Liver (tissue), 9 donors: ENCODE data around the gene TMPRSS5. TPM values are rescaled to one million over a fixed set of nuclear protein-coding genes. Genes with fewer than 3 reads are reported as not detected.

ENCODE experiments used
- DNase-seq: peaks from one replicate; pipeline ENCODE4 v3.0.0-alpha.2; 2017; ENCODE audit warnings: low spot score
- H3K27ac ChIP-seq, 2 donors: one replicate each; pipeline ENCODE4 v1.7.0; 2013; ENCODE audit warnings: inconsistent platforms in 2 of 2, low read length in 2 of 2, control low read depth in 1 of 2, low read depth in 1 of 2, mild to moderate bottlenecking in 1 of 2
- H3K27me3 ChIP-seq, 4 donors: one replicate each; pipeline versions ENCODE4 v1.6.1 to v1.7.0; 2013; ENCODE audit warnings: low read length in 3 of 4, inconsistent platforms in 1 of 4, mild to moderate bottlenecking in 1 of 4, moderate library complexity in 1 of 4; ENCODE audit not compliant: control insufficient read depth in 4 of 4, insufficient read depth in 4 of 4
- H3K36me3 ChIP-seq, 4 donors: one replicate each; pipeline versions ENCODE4 v1.6.1 to v1.7.0; 2013; ENCODE audit warnings: low read length in 3 of 4, mild to moderate bottlenecking in 3 of 4, low read depth in 1 of 4, moderate library complexity in 1 of 4; ENCODE audit not compliant: control insufficient read depth in 4 of 4, insufficient read depth in 3 of 4
- H3K4me1 ChIP-seq, 4 donors: one replicate each; pipeline versions ENCODE4 v1.6.1 to v1.7.0; 2013; ENCODE audit warnings: low read length in 3 of 4, mild to moderate bottlenecking in 3 of 4, moderate library complexity in 1 of 4; ENCODE audit not compliant: control insufficient read depth in 4 of 4, insufficient read depth in 4 of 4
- H3K4me3 ChIP-seq, 3 donors: one replicate each; pipeline versions ENCODE4 v1.6.1 to v1.7.0; 2013; ENCODE audit warnings: low read length in 3 of 3, control low read depth in 1 of 3, low read depth in 1 of 3, mild to moderate bottlenecking in 1 of 3
- H3K9ac ChIP-seq, 2 donors: one replicate each; pipeline ENCODE4 v1.7.0; 2013; ENCODE audit warnings: low read length in 2 of 2, mild to moderate bottlenecking in 2 of 2, moderate library complexity in 2 of 2, control low read depth in 1 of 2, low read depth in 1 of 2
- H3K9me3 ChIP-seq, 4 donors: one replicate each; pipeline versions ENCODE4 v1.6.1 to v1.7.0; 2013; ENCODE audit warnings: low read length in 3 of 4; ENCODE audit not compliant: control insufficient read depth in 4 of 4
- EGR1 ChIP-seq, 2 donors: IDR thresholded peaks; 2 replicates each; pipeline ENCODE4 v1.6.1; 2016 to 2018; ENCODE audit warnings: antibody characterized with exemption in 2 of 2, low read depth in 2 of 2
- FOXA1 ChIP-seq: IDR thresholded peaks from 2 replicates; pipeline ENCODE4 v1.6.1; 2016; ENCODE audit warnings: antibody characterized with exemption
- FOXA2 ChIP-seq: IDR thresholded peaks from 2 replicates; pipeline ENCODE4 v1.6.1; 2016; ENCODE audit warnings: antibody characterized with exemption
- GABPA ChIP-seq, 2 donors: IDR thresholded peaks in 1 of 2; conservative IDR thresholded peaks in 1 of 2; 2 replicates each; pipeline ENCODE4 v1.6.1; 2016; ENCODE audit warnings: antibody characterized with exemption in 2 of 2, mild to moderate bottlenecking in 1 of 2, moderate library complexity in 1 of 2
- HNF4G ChIP-seq: IDR thresholded peaks from 2 replicates; pipeline ENCODE4 v1.6.1; 2016; ENCODE audit warnings: antibody characterized with exemption
- JUND ChIP-seq, 2 donors: IDR thresholded peaks; 2 replicates each; pipeline ENCODE4 v1.6.1; 2016; ENCODE audit warnings: antibody characterized with exemption in 2 of 2
- NR2F2 ChIP-seq: IDR thresholded peaks from 2 replicates; pipeline ENCODE4 v1.6.1; 2016; ENCODE audit warnings: antibody characterized with exemption
- RAD21 ChIP-seq, 2 donors: IDR thresholded peaks; 2 replicates each; pipeline ENCODE4 v1.6.1; 2016; ENCODE audit warnings: antibody characterized with exemption in 2 of 2, mild to moderate bottlenecking in 2 of 2
- RXRA ChIP-seq, 2 donors: IDR thresholded peaks; 2 replicates each; pipeline ENCODE4 v1.6.1; 2017 to 2018; ENCODE audit warnings: antibody characterized with exemption in 2 of 2, mild to moderate bottlenecking in 1 of 2
- TAF1 ChIP-seq: conservative IDR thresholded peaks from 2 replicates; pipeline ENCODE4 v1.6.1; 2016; ENCODE audit warnings: antibody characterized with exemption, mild to moderate bottlenecking
- WGBS: extraction: QIAGEN DNeasy Blood & Tissue Kit; methylation state at CpG from one replicate; pipeline ENCODE4 v1.1.7; 2013; 5-methylcytosine and 5-hydroxymethylcytosine counted together
- polyA plus RNA-seq, 2 donors: library from polyadenylated mRNA; stranded (reverse) in 1 of 2; unstranded in 1 of 2; fragments of 200-250 nt in 1 of 2; fragments of >200 nt in 1 of 2; fragmentation: Nextera tagmentation in 1 of 2; extraction: Ambion mirVana in 1 of 2; gene quantifications; one replicate each; pipeline versions ENCODE4 v1.2.1 to v1.2.3, GENCODE V29; 2013 to 2015
- total RNA-seq, 2 donors: library from RNA; depleted of rRNA; stranded (reverse); fragments of >200 nt; gene quantifications; one replicate each; pipeline ENCODE4 v1.2.3, GENCODE V29; 2014
- TF ChIP-seq, protein P1 (sequence below): IDR thresholded peaks from 2 replicates; pipeline ENCODE4 v1.6.1; 2016; ENCODE audit warnings: antibody characterized with exemption
- TF ChIP-seq, protein P2 (sequence below): IDR thresholded peaks from 2 replicates; pipeline ENCODE4 v1.6.1; 2016; ENCODE audit warnings: antibody characterized with exemption
- TF ChIP-seq, protein P3 (sequence below): IDR thresholded peaks from 2 replicates; pipeline ENCODE4 v1.6.1; 2016; ENCODE audit warnings: antibody characterized with exemption
- donor health status: healthy.
- donor health status: healthy.
- donor health status: healthy.
- donor health status: healthy.
- donor health status: healthy.

Gene TMPRSS5
- total and polyA plus RNA-seq, 4 donors: 0.05 to 0.39 (median 0.17) TPM

DNA sequence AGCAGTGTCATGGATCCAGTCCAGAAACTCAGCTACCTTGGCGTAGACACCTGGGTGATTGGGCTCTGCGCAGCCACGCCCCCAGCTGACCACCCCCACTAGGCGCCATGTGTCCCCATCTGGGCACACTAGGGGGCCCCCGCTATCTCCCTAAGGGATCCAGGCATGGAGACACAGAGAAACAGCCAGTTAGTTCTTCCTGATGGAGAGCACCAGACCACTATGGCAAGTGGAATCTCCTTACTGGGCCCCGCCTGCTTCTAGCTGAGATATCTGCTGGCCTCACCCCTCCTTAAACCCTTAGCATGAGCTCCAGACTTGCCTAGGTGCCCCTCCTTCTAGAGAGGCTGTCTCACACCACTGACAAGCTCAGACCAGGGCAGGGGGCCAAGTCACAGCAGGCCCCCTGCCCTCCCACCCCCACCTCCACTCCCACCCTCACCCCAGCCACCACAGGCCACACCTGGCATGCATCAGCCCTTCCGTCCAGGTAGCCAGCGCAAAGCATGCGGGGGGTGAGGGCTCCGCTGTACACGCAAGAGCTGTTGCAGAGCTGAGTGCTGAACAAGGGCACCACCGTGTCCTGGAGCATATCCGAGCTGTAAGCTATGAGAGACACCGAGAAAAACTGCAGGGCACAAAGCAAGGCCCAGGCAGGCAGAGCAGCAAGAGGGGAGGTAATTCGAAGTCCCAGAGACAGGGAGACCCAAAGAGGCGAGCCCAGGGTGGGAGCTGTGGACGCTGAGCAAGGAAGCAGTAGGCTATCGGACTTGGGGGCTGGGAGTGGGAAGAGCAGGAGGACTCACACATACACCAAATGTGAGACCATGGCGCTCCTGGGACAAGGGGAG lies 16.1 kb downstream of the TMPRSS5 start:
- no peak overlapping the region for H3K9ac ChIP-seq
- TF ChIP-seq NR2F2 (no peak), JUND (IDR thresholded peaks at IDR 0.05) (no peak), RAD21 (IDR thresholded peaks at IDR 0.05) (no peak), FOXA2 (no peak), EGR1 (IDR thresholded peaks at IDR 0.05; ENCODE audit: low read depth in 2 of 2) (no peak), RXRA (IDR thresholded peaks at IDR 0.05) (no peak), GABPA (IDR thresholded peaks at IDR 0.05 in 1 of 2, conservative IDR thresholded peaks at IDR 0.05 in 1 of 2) (no peak), TAF1 (no peak)
- TF ChIP-seq, protein P1, sequence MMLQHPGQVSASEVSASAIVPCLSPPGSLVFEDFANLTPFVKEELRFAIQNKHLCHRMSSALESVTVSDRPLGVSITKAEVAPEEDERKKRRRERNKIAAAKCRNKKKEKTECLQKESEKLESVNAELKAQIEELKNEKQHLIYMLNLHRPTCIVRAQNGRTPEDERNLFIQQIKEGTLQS: no peak
- TF ChIP-seq, protein P2, sequence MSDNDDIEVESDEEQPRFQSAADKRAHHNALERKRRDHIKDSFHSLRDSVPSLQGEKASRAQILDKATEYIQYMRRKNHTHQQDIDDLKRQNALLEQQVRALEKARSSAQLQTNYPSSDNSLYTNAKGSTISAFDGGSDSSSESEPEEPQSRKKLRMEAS: no peak
- H3K9me3 ChIP-seq: no peaks in the 10 kb centered on the region
- DNase-seq: no peak
- WGBS: 96% methylated on average over 19 of the region's 19 CpGs
- H3K36me3 ChIP-seq: peaks cover 0 to 2% (median 0%) of the 10 kb centered on the region in 4 donors
- H3K27me3 ChIP-seq: no peaks in the 10 kb centered on the region
- no peak overlapping the region for H3K27ac ChIP-seq
- H3K4me1 ChIP-seq: no peaks in the 10 kb centered on the region
- no peak overlapping the region for H3K4me3 ChIP-seq

DNA sequence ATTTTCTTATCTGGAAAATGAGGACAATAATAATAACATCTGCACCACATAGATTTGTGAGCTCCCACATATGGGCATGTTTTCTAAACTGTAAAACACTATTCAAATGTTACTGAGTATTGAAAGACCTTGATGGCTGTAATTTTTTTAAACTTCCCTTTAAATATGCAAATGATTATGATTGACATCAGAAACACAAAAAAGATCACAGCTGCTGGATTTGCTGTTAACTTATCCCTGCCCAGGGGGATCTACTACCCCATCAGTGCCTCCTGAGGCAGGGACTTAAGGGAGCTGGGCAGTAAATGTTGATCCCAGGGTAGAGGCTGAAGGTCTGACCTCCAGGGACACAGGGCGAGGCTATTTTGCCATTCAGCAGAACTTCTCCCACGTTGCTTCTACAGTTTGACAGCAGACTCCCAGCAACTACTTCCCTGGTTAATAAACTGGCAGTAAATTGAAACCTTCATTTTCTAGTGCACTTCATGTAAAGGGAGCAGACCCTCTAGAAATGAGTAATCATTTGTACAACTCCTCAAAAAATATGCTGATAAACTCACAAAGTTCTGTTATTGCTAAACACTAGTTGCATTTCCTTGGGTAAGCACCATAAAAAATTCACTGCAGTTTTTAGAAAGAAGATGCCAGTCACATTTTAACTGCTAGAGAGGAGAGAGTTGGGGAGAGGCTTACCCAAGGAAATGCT lies 20.3 kb downstream of the TMPRSS5 start:
- Histone ChIP-seq H3K27ac (no peak overlapping the region), H3K4me3 (no peak overlapping the region), H3K36me3 (peaks cover 0 to 2% (median 0%) of the 10 kb centered on the region in 4 donors), H3K9ac (no peak overlapping the region), H3K27me3 (no peaks in the 10 kb centered on the region), H3K9me3 (no peaks in the 10 kb centered on the region), H3K4me1 (no peaks in the 10 kb centered on the region)
- 69% methylated on average over 2 of the region's 2 CpGs for WGBS
- DNase-seq: no peak
- no peak for TF ChIP-seq EGR1 (IDR thresholded peaks at IDR 0.05; ENCODE audit: low read depth in 2 of 2)

DNA sequence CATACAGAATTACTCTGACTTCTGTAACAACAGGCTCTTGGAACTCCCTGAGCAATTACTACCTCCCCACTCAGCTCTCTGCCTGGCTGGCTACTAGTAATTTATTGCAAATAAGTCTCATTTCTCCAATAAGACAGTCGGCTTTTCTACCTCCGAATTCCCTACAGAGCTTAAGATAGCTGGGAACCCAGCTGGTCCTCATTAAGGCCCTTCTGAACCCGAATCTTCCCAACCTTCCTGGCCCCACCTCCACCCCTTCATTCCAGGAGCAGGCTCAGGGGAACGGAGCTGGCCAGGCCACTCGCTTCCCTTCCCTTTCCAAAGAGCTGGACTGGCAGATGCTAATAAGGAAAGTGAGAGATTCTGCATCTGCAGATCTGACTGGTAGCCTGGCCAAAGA lies 21.6 kb downstream of the TMPRSS5 start:
- Histone ChIP-seq H3K27me3 (no peaks in the 10 kb centered on the region), H3K36me3 (peaks cover 0 to 2% (median 0%) of the 10 kb centered on the region in 4 donors), H3K9me3 (no peaks in the 10 kb centered on the region), H3K4me1 (no peaks in the 10 kb centered on the region), H3K27ac (no peak overlapping the region), H3K9ac (no peak overlapping the region), H3K4me3 (no peak overlapping the region)
- TF ChIP-seq, protein P2: no peak
- TF ChIP-seq JUND (IDR thresholded peaks at IDR 0.05) (no peak), FOXA2 (no peak), FOXA1 (no peak), EGR1 (IDR thresholded peaks at IDR 0.05; ENCODE audit: low read depth in 2 of 2) (no peak), RXRA (IDR thresholded peaks at IDR 0.05) (no peak), GABPA (IDR thresholded peaks at IDR 0.05 in 1 of 2, conservative IDR thresholded peaks at IDR 0.05 in 1 of 2) (no peak), HNF4G (no peak)
- TF ChIP-seq, protein P3, sequence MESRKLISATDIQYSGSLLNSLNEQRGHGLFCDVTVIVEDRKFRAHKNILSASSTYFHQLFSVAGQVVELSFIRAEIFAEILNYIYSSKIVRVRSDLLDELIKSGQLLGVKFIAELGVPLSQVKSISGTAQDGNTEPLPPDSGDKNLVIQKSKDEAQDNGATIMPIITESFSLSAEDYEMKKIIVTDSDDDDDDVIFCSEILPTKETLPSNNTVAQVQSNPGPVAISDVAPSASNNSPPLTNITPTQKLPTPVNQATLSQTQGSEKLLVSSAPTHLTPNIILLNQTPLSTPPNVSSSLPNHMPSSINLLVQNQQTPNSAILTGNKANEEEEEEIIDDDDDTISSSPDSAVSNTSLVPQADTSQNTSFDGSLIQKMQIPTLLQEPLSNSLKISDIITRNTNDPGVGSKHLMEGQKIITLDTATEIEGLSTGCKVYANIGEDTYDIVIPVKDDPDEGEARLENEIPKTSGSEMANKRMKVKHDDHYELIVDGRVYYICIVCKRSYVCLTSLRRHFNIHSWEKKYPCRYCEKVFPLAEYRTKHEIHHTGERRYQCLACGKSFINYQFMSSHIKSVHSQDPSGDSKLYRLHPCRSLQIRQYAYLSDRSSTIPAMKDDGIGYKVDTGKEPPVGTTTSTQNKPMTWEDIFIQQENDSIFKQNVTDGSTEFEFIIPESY: no peak
- TF ChIP-seq, protein P1: no peak
- no peak for DNase-seq
- WGBS: 67% methylated on average over 5 of the region's 5 CpGs
